ENCODE measurements around the gene TIMM13.
"Not testable (repeated sequence)": the region's sequence is repeated elsewhere in the genome, so short reads cannot be mapped to it uniquely, and the experiment has no call there.

TIMM13 gene

GRCh38 chr19:2415281-2415972 is 12.0 kb downstream of the TIMM13 start:
- DNase-seq (ENCODE audit: low read depth in 2 of 2) = no peak

GRCh38 chr19:2413629-2414028 is 13.8 kb downstream of the TIMM13 start:
- DNase-seq (ENCODE audit: low read depth in 2 of 2) = no peak

GRCh38 chr19:2413159-2413558 is 14.2 kb downstream of the TIMM13 start:
- no peak for DNase-seq (ENCODE audit: low read depth in 2 of 2)

GRCh38 chr19:2412449-2412848 is 14.9 kb downstream of the TIMM13 start:
- DNase-seq (ENCODE audit: low read depth in 2 of 2) = no peak

GRCh38 chr19:2411709-2412108 is 15.7 kb downstream of the TIMM13 start:
- no peak for DNase-seq (ENCODE audit: low read depth in 2 of 2)

- no peak for DNase-seq (ENCODE audit: low read depth in 2 of 2)
Measured at GRCh38 chr19:2410023-2410422, 17.4 kb downstream of the TIMM13 start.

GRCh38 chr19:2409352-2409912 is 18.0 kb downstream of the TIMM13 start:
- DNase-seq (ENCODE audit: low read depth in 2 of 2) = no peak

GRCh38 chr19:2408247-2408646 is 19.1 kb downstream of the TIMM13 start:
- no peak for DNase-seq (ENCODE audit: low read depth in 2 of 2)

- no peak for DNase-seq (ENCODE audit: low read depth in 2 of 2)
Measured at GRCh38 chr19:2399582-2399981, 27.8 kb downstream of the TIMM13 start.

GRCh38 chr19:2398735-2399305 is 28.6 kb downstream of the TIMM13 start:
- no peak for DNase-seq (ENCODE audit: low read depth in 2 of 2)

- DNase-seq (ENCODE audit: low read depth in 2 of 2) = not testable (repeated sequence)
Measured at GRCh38 chr19:2397173-2397572, 30.2 kb downstream of the TIMM13 start.

GRCh38 chr19:2395293-2395829 is 32.0 kb downstream of the TIMM13 start:
- not testable (repeated sequence) for DNase-seq (ENCODE audit: low read depth in 2 of 2)

GRCh38 chr19:2394442-2395292 is 32.7 kb downstream of the TIMM13 start:
- no peak for DNase-seq (ENCODE audit: low read depth in 2 of 2)

GRCh38 chr19:2394054-2394441 is 33.3 kb downstream of the TIMM13 start:
- no peak for DNase-seq (ENCODE audit: low read depth in 2 of 2)

GRCh38 chr19:2392899-2393298 is 34.5 kb downstream of the TIMM13 start:
- DNase-seq (ENCODE audit: low read depth in 2 of 2) = not testable (repeated sequence)

- DNase-seq (ENCODE audit: low read depth in 2 of 2) = no peak
Measured at GRCh38 chr19:2392366-2392765, 35.0 kb downstream of the TIMM13 start.

- DNase-seq (ENCODE audit: low read depth in 2 of 2) = peak in 1 of 2 donors; percentile 6
Measured at GRCh38 chr19:2391118-2391725, 36.2 kb downstream of the TIMM13 start.

- DNase-seq (ENCODE audit: low read depth in 2 of 2) = no peak
Measured at GRCh38 chr19:2389594-2389993, 37.8 kb downstream of the TIMM13 start.

GRCh38 chr19:2387367-2388288 is 39.8 kb downstream of the TIMM13 start:
- no peak for DNase-seq (ENCODE audit: low read depth in 2 of 2)

- DNase-seq (ENCODE audit: low read depth in 2 of 2) = no peak
Measured at GRCh38 chr19:2385053-2385721, 42.2 kb downstream of the TIMM13 start.
